Measurements from ENCODE around the gene GGCT.
"Not testable (repeated sequence)": the region's sequence is repeated elsewhere in the genome, so short reads cannot be mapped to it uniquely, and the experiment has no call there.

The GGCT gene

DNA sequence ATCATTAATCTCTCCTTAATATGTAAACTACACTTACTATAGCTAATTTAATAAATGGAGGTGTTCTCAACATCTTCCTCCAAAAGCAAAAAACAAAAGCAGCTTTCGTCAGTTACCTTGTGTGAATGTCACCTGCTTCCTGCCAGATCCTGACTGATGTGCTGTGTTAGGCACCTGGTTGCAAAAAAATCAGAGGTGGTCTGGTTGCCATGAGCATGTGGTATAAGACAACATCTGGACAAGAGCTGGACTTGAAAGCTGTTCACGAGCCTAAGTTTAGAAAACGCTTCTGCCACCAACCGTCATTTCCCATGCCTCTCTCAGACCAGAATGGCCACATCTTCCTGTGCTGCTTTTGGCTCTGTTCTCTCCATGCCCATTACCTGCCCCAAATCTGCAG lies 42.0 kb upstream of the GGCT start:
- no peak overlapping the region for H3K4me3 ChIP-seq (ENCODE audit: low read depth, low read length)
- TF ChIP-seq, protein P1, sequence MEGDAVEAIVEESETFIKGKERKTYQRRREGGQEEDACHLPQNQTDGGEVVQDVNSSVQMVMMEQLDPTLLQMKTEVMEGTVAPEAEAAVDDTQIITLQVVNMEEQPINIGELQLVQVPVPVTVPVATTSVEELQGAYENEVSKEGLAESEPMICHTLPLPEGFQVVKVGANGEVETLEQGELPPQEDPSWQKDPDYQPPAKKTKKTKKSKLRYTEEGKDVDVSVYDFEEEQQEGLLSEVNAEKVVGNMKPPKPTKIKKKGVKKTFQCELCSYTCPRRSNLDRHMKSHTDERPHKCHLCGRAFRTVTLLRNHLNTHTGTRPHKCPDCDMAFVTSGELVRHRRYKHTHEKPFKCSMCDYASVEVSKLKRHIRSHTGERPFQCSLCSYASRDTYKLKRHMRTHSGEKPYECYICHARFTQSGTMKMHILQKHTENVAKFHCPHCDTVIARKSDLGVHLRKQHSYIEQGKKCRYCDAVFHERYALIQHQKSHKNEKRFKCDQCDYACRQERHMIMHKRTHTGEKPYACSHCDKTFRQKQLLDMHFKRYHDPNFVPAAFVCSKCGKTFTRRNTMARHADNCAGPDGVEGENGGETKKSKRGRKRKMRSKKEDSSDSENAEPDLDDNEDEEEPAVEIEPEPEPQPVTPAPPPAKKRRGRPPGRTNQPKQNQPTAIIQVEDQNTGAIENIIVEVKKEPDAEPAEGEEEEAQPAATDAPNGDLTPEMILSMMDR (IDR thresholded peaks at IDR 0.05; ENCODE audit: low read depth, low read length, missing control alignments): no peak
- no peak for DNase-seq (ENCODE audit: low read depth)

DNA sequence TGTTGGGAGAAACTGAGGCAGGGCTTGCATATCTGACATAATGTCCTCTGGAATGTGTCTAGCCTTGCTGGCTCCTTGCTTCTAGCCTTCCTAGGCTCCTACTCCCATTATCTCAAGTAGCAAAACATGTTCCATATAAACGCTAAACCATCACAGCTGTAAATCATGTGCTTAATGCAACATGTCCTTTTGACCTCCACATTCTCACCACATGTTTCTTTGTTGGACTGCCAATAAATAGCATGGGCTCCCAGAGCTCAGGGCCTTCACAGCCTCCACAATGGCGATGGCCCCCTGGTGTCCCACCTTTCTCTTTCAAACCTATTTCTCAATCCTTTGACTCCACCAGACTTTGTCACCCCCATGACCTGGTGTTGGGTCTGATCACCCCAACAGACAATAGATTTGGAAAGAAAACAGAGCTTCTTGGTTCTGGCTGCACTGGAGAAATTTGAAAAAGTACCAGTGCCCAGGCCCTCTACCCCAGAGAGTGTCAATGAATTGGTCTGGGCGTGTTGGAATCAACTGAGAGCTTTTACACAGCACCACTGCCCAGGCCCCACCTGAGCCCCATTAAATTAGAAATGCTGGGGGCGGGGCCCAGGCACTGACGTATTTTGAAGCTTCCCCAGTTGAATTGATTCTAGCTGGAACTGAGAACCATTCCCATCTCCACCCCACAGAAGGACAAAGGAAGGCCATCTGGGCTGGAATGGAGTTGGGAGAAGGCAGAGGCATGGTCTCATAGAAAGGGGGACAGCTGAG lies 41.3 kb upstream of the GGCT start:
- H3K4me3 ChIP-seq (ENCODE audit: low read depth, low read length): no peak overlapping the region
- TF ChIP-seq, protein P1 (IDR thresholded peaks at IDR 0.05; ENCODE audit: low read depth, low read length, missing control alignments): no peak
- DNase-seq (ENCODE audit: low read depth): no peak

DNA sequence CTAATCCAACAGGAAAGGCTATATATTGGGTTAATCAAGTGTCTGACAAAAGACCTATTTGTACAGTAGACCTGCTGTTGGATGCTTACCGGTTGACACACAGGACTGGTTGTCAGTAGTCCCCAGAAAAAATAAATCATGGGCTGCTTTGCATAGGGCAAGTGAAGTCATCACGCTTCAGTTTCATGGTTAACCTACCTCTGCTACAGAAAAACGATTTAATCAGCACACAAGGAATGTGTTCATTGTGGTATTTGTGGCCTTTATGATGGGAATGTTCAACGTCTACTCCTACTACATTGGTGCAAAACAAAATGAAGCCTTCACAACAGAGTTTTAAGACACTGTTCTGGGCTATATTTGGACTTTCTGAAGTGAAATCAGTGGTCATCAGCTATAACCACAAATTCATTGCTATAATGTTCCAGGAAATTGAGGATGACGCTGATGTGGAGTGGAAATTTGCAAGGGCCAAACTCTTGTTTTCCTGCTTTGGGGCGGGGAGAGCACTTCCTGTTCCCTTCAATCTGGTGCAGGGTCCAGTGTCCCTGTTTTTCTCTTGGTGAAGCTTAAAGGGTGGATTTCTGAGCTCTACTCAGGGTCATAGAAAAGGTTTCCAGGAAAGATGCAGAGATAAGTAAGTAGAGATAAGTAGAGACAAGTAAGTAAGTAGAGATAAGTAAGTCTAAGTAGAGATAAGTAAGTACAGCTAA lies 39.3 kb upstream of the GGCT start:
- no peak overlapping the region for H3K4me3 ChIP-seq (ENCODE audit: low read depth, low read length)
- TF ChIP-seq, protein P1 (IDR thresholded peaks at IDR 0.05; ENCODE audit: low read depth, low read length, missing control alignments): no peak
- DNase-seq (ENCODE audit: low read depth): no peak

DNA sequence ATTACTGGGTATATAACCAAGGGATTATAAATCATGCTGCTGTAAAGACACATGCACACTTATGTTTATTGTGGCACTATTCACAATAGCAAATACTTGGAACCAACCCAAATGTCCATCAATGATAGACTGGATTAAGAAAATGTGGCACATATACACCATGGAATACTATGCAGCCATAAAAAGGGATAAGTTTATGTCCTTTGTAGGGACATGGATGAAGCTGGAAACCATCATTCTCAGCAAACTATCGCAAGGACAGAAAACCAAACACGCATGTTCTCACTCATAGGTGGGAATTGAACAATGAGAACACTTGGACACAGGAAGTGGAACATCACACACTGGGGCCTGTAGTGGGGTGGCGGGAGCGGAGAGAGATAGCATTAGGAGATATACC lies 38.5 kb upstream of the GGCT start:
- DNase-seq (ENCODE audit: low read depth); H3K4me3 ChIP-seq (ENCODE audit: low read depth, low read length): not testable (repeated sequence)

DNA sequence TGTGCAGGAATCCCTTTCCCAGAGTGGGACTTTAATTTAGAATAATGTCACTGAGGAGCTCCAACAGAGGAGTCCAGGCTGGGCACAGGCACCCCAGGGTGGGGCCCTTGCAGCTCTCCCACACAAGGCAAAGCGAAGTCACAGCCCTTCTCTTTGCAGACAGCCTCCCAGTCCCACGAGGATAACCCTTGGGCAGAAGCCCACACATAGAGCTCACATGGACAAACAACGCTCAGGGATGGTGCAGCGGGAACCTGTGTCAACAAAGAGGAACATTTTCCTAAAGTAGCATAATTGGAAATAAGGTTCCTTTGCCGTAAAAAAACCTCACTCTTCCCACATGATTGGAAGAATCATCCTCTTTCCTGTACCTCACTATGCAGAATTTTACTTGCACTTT lies 29.3 kb upstream of the GGCT start:
- TF ChIP-seq, protein P1 (IDR thresholded peaks at IDR 0.05; ENCODE audit: low read depth, low read length, missing control alignments): no peak
- no peak overlapping the region for H3K4me3 ChIP-seq (ENCODE audit: low read depth, low read length)
- no peak for DNase-seq (ENCODE audit: low read depth)

DNA sequence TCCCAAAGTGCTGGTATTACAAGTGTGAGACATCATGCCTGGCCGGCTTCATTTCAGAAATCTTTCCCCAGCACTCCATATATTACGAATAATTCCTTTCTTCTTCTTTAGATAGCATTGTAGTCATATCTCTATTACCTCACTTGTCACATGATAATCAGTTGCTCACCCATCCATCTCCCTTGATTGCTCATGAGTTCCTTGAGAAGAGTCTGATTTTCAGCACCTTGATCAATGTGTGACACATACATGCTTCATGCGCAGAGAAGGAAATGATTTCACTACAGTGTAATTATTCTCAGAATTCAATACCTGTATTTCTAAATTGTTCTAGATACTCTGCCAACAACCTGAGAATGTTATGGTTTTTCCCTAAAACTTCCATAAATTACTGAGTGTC lies 26.7 kb upstream of the GGCT start:
- TF ChIP-seq, protein P1 (IDR thresholded peaks at IDR 0.05; ENCODE audit: low read depth, low read length, missing control alignments): no peak
- DNase-seq (ENCODE audit: low read depth): no peak

DNA sequence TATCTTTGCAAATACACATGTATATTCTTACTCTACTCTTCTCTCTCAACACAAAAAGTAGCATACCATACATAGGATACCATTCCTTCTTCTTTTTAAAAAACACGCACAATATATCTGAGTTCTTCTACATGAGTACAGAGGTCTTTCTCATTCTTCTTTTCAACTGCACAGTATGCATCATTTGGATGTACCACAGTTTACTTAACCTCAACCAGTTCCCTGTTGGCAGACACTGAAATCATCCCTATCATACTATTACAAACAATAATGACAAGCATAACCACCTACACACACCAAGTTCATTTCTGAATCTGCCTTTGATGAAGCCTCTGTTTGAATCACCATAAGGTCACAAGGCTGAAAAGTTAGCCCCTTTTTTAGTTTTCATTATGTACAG lies 25.7 kb upstream of the GGCT start:
- no peak for DNase-seq (ENCODE audit: low read depth)
- H3K4me3 ChIP-seq (ENCODE audit: low read depth, low read length): no peak overlapping the region
- TF ChIP-seq, protein P1 (IDR thresholded peaks at IDR 0.05; ENCODE audit: low read depth, low read length, missing control alignments): no peak

More for the DNA sequence above, 26.7 kb upstream of the GGCT start:
- H3K4me3 ChIP-seq (ENCODE audit: low read depth, low read length): no peak overlapping the region
